Measurements from ENCODE around the gene PIK3CD.
"Not testable (repeated sequence)": the region's sequence is repeated elsewhere in the genome, so short reads cannot be mapped to it uniquely, and the experiment has no call there.

The PIK3CD gene

DNA sequence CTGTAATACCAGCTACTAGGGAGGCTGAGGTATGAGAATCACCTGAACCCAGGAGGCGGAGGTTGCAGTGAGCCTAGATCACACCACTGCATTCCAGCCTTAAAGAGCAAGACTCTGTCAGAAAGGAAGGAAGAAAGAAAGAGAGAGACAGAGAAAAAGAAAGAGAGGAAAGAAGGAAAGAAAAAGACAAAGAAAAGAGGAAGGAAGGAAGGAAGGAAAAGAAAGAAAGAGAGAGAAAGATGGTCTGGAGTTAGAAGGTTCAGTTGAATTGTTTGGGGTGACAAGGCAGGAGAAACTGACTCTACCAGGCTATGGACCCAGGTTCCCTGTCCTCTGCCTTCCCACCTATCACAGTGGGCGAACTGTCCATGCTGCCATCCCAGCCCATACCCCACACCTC is 27.4 kb upstream of the PIK3CD start:
- no peak for DNase-seq

DNA sequence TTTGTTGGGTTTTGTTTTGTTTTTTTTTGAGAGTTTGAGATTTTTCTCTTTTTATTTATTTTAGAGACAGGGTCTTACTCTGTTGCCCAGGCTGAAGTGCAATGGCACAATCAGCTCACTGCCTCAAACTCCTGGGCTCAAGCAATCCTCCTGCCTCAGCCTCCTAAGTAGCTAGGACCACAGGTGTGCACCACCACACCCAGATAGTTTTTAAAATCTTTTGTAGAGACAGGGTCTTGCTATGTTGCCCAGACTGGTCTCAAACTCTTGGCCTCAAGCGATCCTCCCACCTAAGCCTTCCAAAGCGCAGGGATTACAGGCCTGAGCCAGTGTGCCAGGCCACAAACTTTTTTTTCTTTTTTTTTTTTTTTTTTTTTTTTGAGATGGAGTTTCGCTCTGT is 26.5 kb upstream of the PIK3CD start:
- not testable (repeated sequence) for DNase-seq

DNA sequence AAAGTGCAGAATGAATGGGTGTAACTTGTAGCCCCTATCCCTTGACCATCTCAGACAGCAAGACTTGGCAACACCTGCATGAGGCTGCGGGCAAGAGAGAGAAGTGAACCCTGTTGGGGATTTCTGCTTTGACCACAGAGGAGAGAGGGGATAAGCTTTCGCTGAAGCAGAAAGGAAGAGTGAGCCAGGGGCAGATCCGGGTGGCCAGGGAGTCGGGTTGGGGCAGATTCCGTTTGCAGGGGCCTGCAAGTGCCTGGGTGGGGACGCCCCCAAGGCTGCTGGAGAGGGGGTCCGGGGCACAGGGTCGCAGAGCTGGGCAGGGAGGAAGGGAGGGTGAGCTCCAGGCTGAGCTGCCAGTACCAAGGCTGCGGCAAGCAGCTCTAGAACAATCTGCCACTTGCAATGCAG is 25.3 kb upstream of the PIK3CD start:
- no peak for DNase-seq

DNA sequence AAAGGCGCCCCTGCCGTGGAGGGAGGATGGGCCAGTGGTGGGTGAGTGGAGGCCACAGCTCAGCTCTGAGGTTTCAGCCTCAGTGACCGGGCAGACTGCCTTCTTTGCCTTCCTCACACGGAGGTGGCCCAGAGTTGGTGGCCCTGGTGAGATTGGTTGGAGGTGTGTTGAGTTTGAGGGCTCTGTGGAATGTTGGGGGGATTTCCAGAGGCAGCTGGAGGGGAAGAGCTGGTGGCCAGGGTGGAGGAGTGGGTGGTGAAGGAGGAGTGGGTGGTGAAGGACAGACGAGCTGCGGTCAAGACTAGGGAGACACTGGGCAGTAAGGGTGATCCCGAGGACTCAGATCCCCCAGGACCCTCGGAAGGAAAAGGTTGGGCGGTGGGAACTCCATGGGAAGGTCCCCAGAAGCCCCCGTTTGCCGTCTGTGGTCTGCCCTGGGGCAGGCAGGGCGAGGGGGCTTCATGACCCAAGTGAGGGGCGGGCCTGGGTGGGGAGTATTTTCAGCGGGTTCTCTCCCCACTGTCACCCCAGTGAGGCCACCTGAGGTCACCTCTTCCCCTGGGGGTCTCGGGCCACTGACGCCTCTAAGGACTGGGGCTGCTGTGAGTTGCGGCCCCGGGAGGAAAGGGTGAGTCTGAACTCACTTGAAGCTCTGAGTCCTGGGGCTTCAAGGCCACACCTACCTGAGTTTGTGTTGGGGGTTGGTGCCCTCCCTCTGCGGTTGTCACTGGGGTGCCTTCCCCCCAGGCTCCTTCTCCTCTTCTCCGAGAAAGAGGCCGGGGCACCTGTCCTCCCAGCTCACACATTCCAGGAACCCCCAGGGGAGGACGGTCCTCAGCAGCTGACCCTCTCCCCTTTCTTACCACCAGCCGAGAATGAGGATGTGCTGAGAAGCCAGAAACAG is 22.7 kb upstream of the PIK3CD start:
- DNase-seq, result no peak

DNA sequence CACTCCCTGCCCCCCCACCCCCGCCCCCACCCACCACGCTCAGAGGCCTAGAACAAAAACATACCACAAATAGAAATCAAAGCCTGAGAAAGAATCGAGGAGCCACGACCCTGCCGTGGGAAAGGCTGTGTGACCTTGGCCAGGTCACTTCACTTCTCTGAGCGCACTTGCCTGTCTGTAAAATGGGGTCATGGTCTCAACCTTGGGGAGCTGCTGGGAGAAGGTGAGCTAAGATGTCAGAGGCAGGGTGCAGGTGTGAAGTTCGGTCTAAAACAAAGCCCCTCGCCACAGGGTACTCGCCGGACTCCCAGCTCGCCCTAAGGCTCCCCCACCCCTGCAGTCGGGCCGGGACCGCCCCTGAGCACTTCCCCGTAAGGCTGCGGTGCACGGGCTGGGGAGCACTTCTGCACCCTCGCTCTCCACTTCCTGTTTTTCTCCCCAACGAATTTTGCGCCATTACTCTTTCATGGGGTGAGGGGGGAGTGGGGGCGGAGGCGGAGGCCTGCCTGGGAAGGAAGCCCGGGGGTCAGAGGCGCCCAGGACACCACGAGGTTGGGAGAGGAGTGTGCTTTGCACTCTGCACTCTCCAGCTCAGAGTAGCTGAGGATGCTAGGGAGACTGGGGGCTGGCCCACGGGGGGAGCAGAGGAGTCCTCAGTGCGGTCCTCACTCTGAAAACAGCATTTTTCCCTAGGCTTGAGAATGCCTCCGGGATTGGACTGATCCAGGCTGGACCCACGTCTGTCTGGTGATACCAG is 21.9 kb upstream of the PIK3CD start:
- DNase-seq, result no peak

DNA sequence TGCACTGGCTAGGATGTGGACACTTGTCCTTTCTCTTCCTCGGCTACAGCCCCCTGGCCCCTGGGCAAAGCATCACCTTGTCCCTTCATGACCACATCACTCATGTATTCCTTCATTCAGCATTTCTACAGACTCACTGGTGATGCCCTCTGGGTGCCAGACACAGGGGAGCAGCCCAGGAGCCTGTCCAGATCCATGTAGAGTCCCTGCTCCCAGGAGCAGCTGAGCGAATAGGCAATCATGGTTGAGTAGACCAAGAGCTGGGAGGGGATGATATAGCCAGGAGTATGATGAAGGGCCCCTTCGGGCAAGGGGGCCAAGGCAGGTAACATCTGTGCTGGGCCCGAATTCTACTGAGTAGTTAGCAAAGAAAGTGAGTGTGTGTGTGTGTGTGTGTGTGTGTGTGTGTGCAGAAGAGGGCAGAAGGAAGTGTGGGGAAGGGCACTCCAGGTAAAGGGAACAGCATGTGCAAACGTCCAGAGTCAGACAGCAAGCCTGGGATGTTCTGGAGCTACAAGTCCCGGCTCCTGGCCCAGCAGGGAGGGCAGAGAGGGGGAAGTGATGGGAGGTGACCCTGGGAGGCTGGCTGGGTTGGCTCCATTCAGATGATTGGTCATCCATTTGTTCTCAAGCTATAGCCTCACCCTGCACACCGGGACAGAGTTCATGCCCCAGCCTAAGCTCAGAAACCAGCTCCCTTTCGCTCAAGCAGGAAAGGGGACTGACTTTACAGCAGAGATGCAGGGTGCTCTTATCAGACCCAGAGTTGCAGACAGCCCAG is 21.0 kb upstream of the PIK3CD start:
- DNase-seq, result no peak

DNA sequence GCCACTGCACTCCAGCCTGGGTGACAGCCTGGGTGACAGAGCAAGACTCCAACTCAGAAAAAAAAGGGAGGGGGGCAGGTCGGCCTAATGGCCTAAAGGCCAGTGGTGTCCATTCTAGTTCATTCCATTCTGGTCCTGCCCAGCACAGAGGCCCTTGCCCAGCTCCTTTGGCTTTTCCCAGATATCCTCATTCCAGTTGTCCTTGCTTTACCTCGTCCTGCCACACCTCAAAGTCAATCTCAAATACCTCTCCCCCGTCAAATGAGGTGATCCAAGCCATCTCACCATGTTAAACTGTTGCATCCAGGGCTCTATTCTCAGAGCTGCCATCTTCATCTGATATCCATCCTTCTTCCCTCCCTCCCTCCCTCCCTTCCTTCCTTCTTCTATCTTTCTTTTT is 19.9 kb upstream of the PIK3CD start:
- DNase-seq, result no peak

DNA sequence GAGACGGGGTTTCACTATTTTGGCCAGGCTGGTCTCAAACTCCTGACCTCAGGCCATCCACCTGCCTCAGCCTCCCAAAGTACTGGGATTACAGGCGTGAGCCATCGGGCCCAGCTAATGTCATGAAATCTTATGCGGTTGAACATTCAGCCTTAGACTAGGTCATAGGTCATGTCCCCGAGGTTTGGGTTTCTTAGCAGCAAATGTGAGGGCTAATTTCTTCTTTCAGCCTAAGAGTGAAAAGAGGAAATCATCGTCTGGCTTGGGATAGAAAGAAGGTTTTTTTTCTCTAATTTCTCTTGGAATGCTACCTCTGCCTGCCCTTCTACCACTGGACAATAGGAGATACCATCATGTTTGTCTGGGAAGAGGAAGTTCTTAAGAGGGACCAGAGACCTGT is 18.0 kb upstream of the PIK3CD start:
- no peak for DNase-seq

DNA sequence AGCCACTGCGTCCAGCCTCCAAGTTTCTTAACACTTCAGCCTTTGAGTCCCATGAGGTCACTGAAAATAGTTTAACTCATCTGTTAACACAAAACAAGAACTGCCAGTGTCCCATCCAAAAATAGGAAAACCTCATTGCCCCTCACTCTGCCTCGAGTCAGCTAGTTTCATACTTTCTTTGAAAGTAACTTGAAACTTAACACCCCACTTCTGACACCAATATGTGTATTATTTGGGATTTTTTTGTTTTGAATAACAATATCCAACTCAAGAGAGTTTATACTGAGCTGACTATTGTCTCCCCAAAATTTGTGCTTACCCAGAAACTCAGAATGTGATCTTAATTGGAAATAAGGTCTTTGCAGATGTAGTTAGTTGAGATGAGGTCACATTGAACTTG is 16.9 kb upstream of the PIK3CD start:
- DNase-seq, result no peak

DNA sequence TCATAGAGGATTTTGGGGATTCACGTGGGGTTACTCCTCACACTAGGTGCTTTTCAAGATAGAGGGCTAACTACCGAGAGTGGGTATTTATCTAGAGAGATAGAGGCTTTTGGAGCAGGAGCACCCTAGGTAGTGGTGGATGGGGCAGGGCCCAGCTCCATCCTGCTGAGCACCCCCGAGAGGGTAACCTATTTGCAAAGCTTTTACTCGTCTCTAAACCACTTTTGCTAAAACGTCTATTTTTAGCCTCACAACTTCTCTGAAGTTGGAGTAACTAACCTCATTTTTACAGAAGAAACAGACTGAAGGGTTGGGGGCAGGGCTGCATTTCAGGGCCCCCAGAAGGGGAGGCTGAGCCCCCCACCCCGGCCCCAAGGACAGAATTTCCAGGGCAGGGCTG is 12.3 kb upstream of the PIK3CD start:
- no peak for DNase-seq

DNA sequence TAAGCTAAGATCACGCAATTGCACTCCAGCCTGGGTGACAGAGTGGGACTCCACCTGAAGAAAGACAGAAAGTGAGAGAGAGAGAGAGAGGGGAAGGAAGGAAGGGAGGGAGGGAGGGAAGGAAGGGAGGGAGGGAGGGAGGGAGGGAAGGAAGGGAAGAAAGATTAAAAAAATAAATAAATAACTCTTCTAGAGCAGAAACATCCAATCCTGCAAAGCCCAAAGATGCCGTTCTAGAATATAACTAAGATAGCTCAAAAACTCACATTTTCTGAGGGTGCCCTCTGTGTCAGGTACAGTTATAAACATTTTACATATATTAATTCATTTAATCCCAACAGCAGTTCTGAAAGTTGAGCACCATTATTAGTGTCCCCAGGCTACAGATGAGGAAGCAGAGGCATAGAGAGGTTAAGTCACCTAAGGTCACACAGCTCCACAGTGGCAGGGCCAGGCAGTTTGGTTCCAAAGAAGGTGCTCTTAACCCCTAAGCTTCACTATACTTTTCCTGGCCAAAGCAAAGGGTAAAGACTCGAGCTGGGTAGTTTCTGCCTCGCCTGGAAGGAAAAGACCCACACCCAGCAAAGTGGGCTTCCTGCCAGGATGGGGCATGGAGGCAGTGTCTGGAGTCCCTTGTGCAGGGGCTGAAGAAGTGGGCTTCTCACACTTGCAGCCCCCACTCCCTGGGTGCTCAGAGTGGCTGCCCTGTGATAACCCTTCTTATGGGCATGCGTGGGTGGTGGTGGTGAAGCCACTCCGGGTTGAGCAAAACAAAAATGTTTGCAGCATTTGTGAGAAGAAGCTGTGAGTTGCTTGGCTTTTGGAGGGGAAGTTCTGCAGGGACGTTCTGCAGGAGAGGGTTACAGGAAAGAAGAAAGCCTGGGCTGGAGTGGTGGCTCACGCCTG is 7.9 kb upstream of the PIK3CD start:
- DNase-seq, result no peak

DNA sequence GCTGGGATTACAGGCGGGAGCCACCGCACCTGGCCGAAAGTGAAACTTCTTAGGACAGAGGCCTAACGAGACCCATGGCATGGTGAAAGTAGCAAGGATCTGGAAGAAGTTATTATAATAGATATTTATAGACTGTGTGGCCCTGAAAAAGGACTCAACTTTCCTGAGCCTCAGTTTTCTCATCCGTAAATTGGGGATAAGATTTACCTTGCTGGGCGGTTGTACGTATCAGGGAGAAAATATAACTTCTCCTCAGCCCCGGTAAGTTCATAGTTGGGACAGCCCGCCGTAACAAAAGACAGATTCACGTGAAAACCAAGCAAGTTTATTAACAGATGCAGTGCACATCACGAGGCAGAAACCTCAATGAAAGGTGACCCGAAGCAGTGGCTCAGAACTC is 5.5 kb upstream of the PIK3CD start:
- no peak for DNase-seq

DNA sequence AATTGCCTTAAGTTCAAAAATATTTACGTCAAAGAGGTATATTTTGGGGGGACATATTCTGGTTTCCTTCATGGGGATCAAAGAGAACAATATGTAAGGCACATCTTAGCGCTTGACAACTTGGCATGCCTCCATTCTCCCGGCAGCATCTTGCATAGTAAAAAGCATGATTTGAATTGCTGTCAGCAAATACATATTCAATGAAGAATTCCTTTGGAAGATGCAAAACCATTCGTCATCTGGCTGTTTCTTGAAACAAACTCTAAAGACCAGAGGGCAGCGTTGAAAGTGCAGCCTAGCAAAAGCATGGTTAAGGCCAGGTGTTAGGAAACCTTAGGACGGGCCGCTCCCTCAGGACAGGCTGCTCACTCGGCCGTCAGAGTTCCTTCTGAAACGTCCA is 3.4 kb upstream of the PIK3CD start:
- no peak for DNase-seq

DNA sequence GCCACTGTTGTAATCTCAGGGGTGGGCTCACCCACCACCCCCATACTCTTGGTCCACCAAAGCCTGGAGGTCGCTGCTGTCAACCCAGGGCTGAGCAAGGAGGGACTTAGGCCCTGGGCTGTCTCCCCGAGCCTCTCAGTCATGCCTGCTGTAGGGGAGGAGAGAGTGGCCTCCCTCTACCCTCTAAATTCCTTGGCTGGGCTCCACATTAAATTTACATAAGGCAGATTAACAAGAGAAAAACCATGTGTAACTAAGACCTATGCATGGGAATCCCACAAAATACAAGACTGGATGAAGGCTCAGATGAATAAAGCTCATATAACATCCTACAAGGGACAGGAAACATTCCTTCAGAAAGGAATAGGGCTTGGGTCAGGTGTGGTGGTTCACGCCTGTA is 1.8 kb upstream of the PIK3CD start:
- no peak for DNase-seq

DNA sequence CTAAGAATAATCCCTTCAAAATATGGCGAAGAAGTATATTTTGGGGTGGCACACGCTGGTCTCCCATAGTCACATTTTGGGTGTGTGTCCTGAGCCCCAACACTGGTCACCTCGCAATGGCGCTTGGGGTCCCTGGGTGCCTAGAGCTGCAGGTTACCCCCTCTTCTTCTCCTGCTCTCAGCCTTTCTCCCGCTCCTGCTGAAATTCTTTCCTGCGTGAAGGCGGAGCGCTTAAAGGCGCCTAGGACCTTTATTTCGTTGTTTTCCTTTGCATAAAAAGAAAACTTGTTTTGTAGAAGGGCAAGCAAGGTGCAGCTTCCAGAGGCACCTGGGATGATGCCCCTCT is 339 bp upstream of the PIK3CD start:
- DNase-seq, result no peak

DNA sequence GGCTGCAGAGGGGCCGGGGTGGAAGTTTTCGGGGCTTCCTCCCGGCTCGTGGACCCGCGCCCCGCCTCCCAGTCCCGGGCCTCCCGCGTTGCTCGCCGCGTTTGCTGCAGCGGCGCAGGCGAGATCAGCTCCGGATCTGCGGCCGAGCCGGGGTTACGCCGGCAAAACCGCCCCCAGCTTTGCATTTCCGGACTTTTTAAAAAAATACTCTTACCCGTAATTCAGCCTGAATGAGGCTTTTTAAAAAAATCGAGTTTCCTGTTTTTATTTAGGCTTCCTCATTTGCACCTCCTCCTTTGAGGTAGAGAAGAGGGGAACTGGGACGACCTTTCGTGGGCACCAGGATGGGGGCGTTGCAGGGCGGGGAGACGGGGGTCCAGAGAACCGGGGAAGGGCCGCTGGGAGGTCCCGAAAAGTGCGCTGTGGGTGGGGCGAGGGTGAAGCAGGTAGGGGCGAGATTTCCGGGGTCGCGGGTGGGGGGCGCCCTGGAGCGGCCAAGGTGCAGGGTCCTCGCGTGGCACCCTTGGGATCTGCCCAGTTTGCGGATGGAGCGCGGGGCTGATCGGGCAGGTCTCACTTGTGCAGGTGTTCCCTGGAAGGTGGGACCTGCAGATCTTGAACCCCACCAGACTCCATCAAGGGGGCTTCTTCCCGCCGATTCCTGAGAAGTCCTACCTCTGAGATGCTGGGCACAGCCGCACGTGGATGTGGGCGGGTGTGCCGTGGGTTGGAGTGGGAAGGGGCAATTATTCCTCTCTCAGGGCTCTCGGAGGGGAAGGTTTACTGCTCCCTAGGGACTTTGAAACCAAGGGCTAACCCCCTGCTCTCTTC is 1.1 kb downstream of the PIK3CD start:
- DNase-seq, result no peak

DNA sequence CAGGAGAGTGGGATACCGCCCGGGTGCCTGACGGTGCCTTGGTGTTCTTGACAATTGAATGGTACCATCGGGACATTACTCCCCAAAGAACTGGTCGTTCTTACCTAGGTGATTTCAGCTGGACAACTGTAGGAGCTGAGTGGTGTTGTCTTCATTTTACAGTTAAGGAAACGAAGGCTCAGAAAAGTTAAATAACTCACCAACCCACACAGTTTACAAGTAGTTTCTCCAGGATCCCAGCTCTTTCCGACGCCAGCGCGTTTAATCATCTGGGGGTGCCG is 1.6 kb downstream of the PIK3CD start:
- no peak for DNase-seq

DNA sequence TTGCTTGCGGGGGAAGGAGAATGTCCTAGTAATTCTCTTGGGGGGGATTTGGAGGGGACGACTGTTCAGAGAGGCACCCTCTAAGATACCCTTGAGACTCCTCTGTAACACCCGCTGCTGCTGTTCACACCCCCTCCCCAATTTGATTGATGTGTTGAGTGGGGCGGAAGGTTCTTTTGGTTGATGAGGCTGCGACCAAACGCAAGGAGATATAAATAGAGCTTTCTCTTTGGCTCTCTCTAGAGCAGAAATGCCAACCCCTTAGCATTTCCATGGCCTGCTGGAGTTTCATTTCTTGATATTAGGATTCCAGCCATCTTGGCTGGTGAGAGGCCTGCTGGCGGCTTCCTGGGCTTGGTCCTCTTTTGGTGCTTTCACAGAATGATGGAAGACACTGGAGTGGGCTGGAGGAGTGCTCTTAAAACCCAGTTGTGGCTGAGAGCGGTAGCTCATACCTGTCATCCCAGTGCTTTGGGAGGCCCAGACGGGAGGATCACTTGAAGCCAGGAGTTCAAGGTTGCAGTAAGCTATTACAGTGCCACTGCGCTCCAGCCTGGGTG is 2.0 kb downstream of the PIK3CD start:
- no peak for DNase-seq

DNA sequence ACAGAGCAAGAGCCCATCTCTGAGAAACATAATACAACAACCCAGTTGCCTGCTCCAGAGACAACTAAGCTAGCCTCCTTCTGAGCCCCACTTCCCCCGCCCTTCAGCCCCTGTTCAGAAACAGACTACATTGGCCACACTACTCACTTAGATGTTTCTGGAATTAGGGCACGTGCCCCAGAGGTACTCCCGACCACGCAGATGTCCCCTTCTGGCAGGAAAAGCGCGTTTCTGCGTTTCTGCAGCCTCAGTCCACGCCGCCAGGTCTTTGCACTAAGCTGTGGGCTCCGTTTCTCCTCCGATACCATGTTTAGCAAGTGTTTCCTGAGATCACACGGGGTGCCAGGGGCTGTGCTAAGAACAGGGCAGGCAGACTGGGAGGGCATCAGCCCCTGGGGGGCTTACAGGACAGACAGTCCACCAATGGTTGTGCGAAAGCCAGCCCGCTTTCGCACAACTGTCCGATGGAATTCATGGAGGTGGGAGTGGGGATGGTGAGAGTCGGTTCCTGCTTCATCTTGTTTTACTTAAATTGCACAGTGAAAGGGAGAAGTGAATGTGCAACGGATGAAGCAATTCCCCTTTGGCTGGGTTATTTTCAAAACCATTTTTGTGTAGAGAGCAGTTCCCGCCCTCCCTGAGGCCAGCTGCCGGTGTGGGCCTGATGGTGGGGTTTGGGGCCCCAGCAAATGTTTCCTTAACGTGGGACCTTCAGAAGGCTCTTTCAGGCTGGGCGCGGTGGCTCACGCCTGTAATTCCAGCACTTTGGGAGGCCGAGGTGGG is 2.7 kb downstream of the PIK3CD start:
- no peak for DNase-seq

DNA sequence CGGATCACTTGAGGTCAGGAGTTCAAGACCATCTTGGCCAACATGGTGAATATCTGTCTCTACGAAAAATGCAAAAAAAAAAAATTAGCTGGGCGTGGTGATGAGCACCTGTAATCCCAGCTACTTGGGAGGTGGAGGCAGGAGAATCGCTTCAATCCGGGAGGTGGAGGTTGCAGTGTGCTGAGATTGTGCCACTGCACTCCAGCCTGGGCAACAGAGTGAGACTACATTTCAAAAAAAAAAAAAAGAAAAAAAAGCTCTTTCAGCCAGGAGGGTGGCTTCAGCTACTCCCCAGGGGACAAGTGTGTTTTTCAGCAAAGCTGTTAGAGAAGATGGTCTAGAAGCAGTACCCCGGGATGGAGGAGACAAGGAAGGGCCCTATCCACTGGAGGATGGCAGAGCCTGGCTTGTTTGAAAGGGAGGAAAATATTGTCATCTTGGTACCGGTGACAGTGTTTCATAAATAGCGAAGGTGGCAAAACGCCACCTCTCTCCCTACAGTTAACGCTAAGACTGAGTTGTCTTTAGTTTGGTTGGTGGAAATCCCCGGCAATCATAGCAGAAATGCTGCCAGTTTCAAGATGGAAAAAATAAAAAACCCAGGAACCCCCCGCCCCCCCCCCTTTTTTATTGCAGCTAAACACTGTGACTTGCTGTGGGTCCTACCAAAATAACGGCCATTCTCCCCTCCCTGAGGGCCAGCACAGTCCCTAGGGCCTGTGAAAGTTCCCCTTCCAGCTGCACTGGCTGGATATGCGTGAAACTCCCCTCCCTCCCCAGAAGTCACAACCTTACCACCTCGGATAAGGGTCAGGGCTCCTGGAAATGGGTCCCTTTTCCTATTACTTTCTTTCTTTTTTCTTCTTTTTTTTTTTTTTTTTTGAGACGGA is 3.5 kb downstream of the PIK3CD start:
- no peak for DNase-seq

Data from NCI-H146 (cell line).